ENCODE data around the gene LRRC56.

- TF ChIP-seq POLR2AphosphoS5 (IDR thresholded peaks at IDR 0.05) (no peak), CTCF (IDR thresholded peaks at IDR 0.05) (no peak), POLR2A (IDR thresholded peaks at IDR 0.05) (no peak)
Measured at GRCh38 chr11:586376-587316, 49.3 kb downstream of the LRRC56 start.
